Keratinocyte (primary cell): ENCODE results near the gene ARCN1.

Experiments used
- CTCF ChIP-seq, 3 experiments: IDR thresholded peaks in 1 of 3; conservative IDR thresholded peaks in 1 of 3; optimal IDR thresholded peaks in 1 of 3; 2 replicates in 2 of 3; 3 replicates in 1 of 3; pipeline versions ENCODE3 to v1.5.1; 2011; ENCODE audit warnings: low read length in 3 of 3, mild to moderate bottlenecking in 3 of 3, moderate library complexity in 2 of 3, control low read depth in 1 of 3, inconsistent platforms in 1 of 3; ENCODE audit not compliant: insufficient read depth in 2 of 3; ENCODE audit errors: extremely low read depth in 1 of 3
- EZH2 ChIP-seq: IDR thresholded peaks from one replicate; pipeline ENCODE4 v1.6.1; 2012; ENCODE audit warnings: inconsistent platforms, mild to moderate bottlenecking, low read length, moderate library complexity

GRCh38 chr11:118531597-118532084 lies 40.6 kb upstream of the ARCN1 start:
- TF ChIP-seq CTCF (optimal IDR thresholded peaks at IDR 0.05 in 1 of 3, IDR thresholded peaks at IDR 0.05 in 1 of 3, conservative IDR thresholded peaks at IDR 0.05 in 1 of 3; ENCODE audit: extremely low read depth in 1 of 3, insufficient read depth in 2 of 3, low read length in 3 of 3): no peak
- no peak for TF ChIP-seq EZH2
